K562 (cell line): ENCODE results near the gene SETDB1. TPM values are rescaled to one million over a fixed set of nuclear protein-coding genes. Genes with fewer than 3 reads are reported as not detected.

ENCODE experiments used
- ATAC-seq: fragments of 200-7000 bp; cut with Tn5 transposase; 3 replicates; pipeline ENCODE4 v1.9.1; 2020; ENCODE audit warnings: moderate library complexity
- BruUV-seq: library from RNA; stranded (reverse); fragments of 400-500 nt; replicated peaks from 2 replicates; lab custom pipeline; 2021; lab: Mats Ljungman, UMichigan
- CTCF ChIA-PET: fragments of 300-600 bp; formaldehyde crosslinking; extraction: SDS; loops from one replicate; lab custom pipeline; 2021; ENCODE audit warnings: low intra/inter-chr PET ratio; lab: Yijun Ruan, JAX
- POLR2A ChIA-PET: fragments of 300-600, 350-650 bp; sonication (Branson Sonifier 250); formaldehyde crosslinking; extraction: SDS; loops from one replicate; lab custom pipeline; 2021; ENCODE audit warnings: antibody characterized with exemption, inconsistent platforms; lab: Yijun Ruan, JAX
- DNase-seq, 4 experiments: peaks; one replicate each; pipeline versions ENCODE4 v3.0.0 to v3.0.0-alpha.2; 2011 to 2018; ENCODE audit warnings: low spot score in 3 of 4, mixed read lengths in 3 of 4; ENCODE audit errors: extremely low read depth in 1 of 4
- FAIRE-seq: peaks from 2 replicates; lab custom pipeline; 2011; peaks lifted over from hg19 to GRCh38; lab: Jason Lieb, UNC
- H2AFZ ChIP-seq: 2 replicates; pipeline ENCODE4 v1.6.0; 2011; ENCODE audit warnings: low read depth, low read length, control low read depth, inconsistent platforms
- H3K27ac ChIP-seq: fragments of 200-600 bp; 3 replicates; pipeline ENCODE4 v1.8.0; 2011; ENCODE audit warnings: low read depth, mild to moderate bottlenecking, control low read depth, inconsistent platforms, low read length, moderate library complexity, mixed read lengths; ENCODE audit errors: extremely low read depth
- H3K27me3 ChIP-seq, 2 experiments: fragments of 300-600 bp in 1 of 2; 2 replicates in 1 of 2; 3 replicates in 1 of 2; pipeline versions ENCODE4 v1.6.0 to v1.8.0; 2011; ENCODE audit warnings: inconsistent platforms in 2 of 2, low read length in 2 of 2, mild to moderate bottlenecking in 1 of 2, mixed read lengths in 1 of 2, moderate library complexity in 1 of 2; ENCODE audit not compliant: control insufficient read depth in 2 of 2, insufficient read depth in 2 of 2
- H3K36me3 ChIP-seq: fragments of 300-600 bp; 3 replicates; pipeline ENCODE4 v1.8.0; 2011; ENCODE audit warnings: mild to moderate bottlenecking, low read length, inconsistent platforms; ENCODE audit not compliant: control insufficient read depth, insufficient read depth
- H3K4me1 ChIP-seq, 2 experiments: fragments of 200-600 bp in 1 of 2; replicated peaks in 1 of 2; 2 replicates in 1 of 2; 3 replicates in 1 of 2; pipeline versions ENCODE4 v1.5.1 to v1.8.0; 2011; ENCODE audit warnings: inconsistent platforms in 2 of 2, low read length in 2 of 2, mild to moderate bottlenecking in 1 of 2, mixed read lengths in 1 of 2, moderate library complexity in 1 of 2; ENCODE audit not compliant: control insufficient read depth in 2 of 2, insufficient read depth in 2 of 2
- H3K4me2 ChIP-seq: 2 replicates; pipeline ENCODE4 v1.6.1; 2011; ENCODE audit warnings: low read length, control low read depth, inconsistent platforms, mixed read lengths; ENCODE audit not compliant: insufficient read depth
- H3K4me3 ChIP-seq: fragments of 200-600 bp; sonication (generic), shearing (Covaris generic); 2 replicates; pipeline ENCODE4 v1.5.1; 2016; ENCODE audit warnings: control low read depth, inconsistent platforms
- H3K79me2 ChIP-seq: fragments of 200-600 bp; 3 replicates; pipeline ENCODE4 v1.8.0; 2011; ENCODE audit warnings: low read length, inconsistent platforms; ENCODE audit not compliant: control insufficient read depth, insufficient read depth
- H3K9ac ChIP-seq, 2 experiments: 2 replicates each; pipeline versions ENCODE4 v1.6.0 to v1.6.1; 2011; ENCODE audit warnings: low read depth in 2 of 2, low read length in 2 of 2, control low read depth in 1 of 2, inconsistent platforms in 1 of 2, mild to moderate bottlenecking in 1 of 2, mixed read lengths in 1 of 2; ENCODE audit not compliant: insufficient read depth in 1 of 2
- H3K9me1 ChIP-seq: one replicate; pipeline ENCODE4 v1.6.0; 2011; ENCODE audit warnings: inconsistent platforms, mild to moderate bottlenecking, low read length, moderate library complexity; ENCODE audit not compliant: control insufficient read depth, insufficient read depth
- H3K9me3 ChIP-seq: replicated peaks from 2 replicates; pipeline ENCODE4 v1.5.1; 2011; ENCODE audit warnings: low read depth, low read length, inconsistent platforms; ENCODE audit not compliant: control insufficient read depth, insufficient read depth
- H4K20me1 ChIP-seq: replicated peaks from 2 replicates; pipeline ENCODE4 v1.6.1; 2011; ENCODE audit warnings: low read length, inconsistent platforms, mixed read lengths; ENCODE audit not compliant: control insufficient read depth, insufficient read depth
- CBFA2T2 ChIP-seq: fragments of 450-650 bp; conservative IDR thresholded peaks from 2 replicates; pipeline ENCODE4 v1.6.1; 2017; ENCODE audit warnings: mild to moderate bottlenecking
- HNRNPH1 ChIP-seq: fragments of 200-400 bp; formaldehyde crosslinking; optimal IDR thresholded peaks from 2 replicates; pipeline ENCODE3; 2017; ENCODE audit warnings: low read depth, mild to moderate bottlenecking, low read length, moderate library complexity
- KLF1 ChIP-seq: fragments of 450-650 bp; IDR thresholded peaks from 2 replicates; pipeline ENCODE4 v1.6.1; 2016; ENCODE audit warnings: missing genetic modification characterization, missing compliant biosample characterization
- SMAD1 ChIP-seq: fragments of 150-350 bp; IDR thresholded peaks from 2 replicates; pipeline ENCODE4 v1.6.1; 2014; ENCODE audit warnings: low read length, low read depth; ENCODE audit not compliant: partially characterized antibody
- ZHX1 ChIP-seq: fragments of 150-350 bp; conservative IDR thresholded peaks from 2 replicates; pipeline ENCODE4 v1.6.1; 2014; ENCODE audit warnings: low read length
- ZKSCAN1 ChIP-seq: fragments of 150-350 bp; IDR thresholded peaks from 2 replicates; pipeline ENCODE4 v1.6.1; 2016; ENCODE audit warnings: low read depth, low read length
- ZNF224 ChIP-seq: sonication (generic); formaldehyde crosslinking; IDR thresholded peaks from 2 replicates; pipeline ENCODE4 v1.8.0; 2022; ENCODE audit warnings: mild to moderate bottlenecking, missing genetic modification reagents
- WGBS: fragments of 100-300 bp; shearing (Covaris generic); methylation state at CpG from one replicate; pipeline ENCODE4 v1.1.6; 2016; ENCODE audit warnings: low coverage, mixed read lengths; ENCODE audit not compliant: insufficient coverage; ENCODE audit errors: missing lambda C conversion rate; 5-methylcytosine and 5-hydroxymethylcytosine counted together
- in situ Hi-C: fragments of 300-500 bp; cut with MboI; formaldehyde crosslinking; loops from 4 replicates; pipeline ENCODE4 v1.15.0; 2018; ENCODE audit warnings: inconsistent platforms, mixed read lengths
- intact Hi-C: fragments of 100-400 bp; cut with micrococcal nuclease; formaldehyde crosslinking; loops from 2 replicates; pipeline ENCODE4 v1.14.2; 2022
- polyA plus RNA-seq, 8 experiments: library from polyadenylated mRNA; depleted of rRNA in 4 of 8; stranded (reverse) in 5 of 8; unstranded in 3 of 8; fragments of >200 nt; fragmentation: Nextera tagmentation in 2 of 8; fragmentation: Illumina TruSeq in 1 of 8; extraction: Ambion mirVana in 2 of 8; extraction: Trizol in 1 of 8; gene quantifications; 2 replicates each; pipeline versions ENCODE4 v1.2.1 to v1.2.3, GENCODE V29; 2011 to 2014; ENCODE audit warnings: inconsistent platforms in 1 of 8, missing spikeins in 1 of 8
- total RNA-seq, 7 experiments: library from RNA; depleted of rRNA in 6 of 7; stranded (reverse); fragments of >200 nt in 6 of 7; fragmentation: Illumina TruSeq in 2 of 7; extraction: Trizol in 2 of 7; gene quantifications; 2 replicates each; pipeline versions ENCODE4 v1.2.1 to v1.2.3, GENCODE V29; 2011 to 2021; ENCODE audit warnings: low replicate concordance in 1 of 7

Gene SETDB1
- total and polyA plus RNA-seq, 9 of the 15 experiments (the other 6 are each of a cell fraction or from before 2014, with no cell fraction given) = 21.5 to 64.4 (median 42.0) TPM

- Histone ChIP-seq H3K36me3 (no peaks in the 10 kb centered on the region), H4K20me1 (no peaks in the 10 kb centered on the region), H3K4me1 (peaks cover 6 to 7% of the 10 kb centered on the region in 2 experiments; a peak in 3 of 5 replicates), H3K4me3 (no peak overlapping the region), H2AFZ (no peak overlapping the region), H3K4me2 (no peak overlapping the region), H3K9ac (no peak overlapping the region), H3K27ac (no peak overlapping the region), H3K79me2 (no peaks in the 10 kb centered on the region), H3K9me1 (peaks cover 2% of the 10 kb centered on the region), H3K9me3 (no peaks in the 10 kb centered on the region), H3K27me3 (no peaks in the 10 kb centered on the region)
- POLR2A ChIA-PET = interaction anchor here (0.8 to 2.2 kb wide), 2 partner anchors 14 to 409 kb away, joined by 3 to 6 read pairs; no protein-coding TSS in a partner anchor
- FAIRE-seq (no peak), DNase-seq (no peak), ATAC-seq (no peak)
- 53% methylated on average over 7 of the region's 7 CpGs for WGBS
- intact Hi-C loops = no loop called here
- no peak for TF ChIP-seq SMAD1
- TF ChIP-seq KLF1 (tag) = no peak
- TF ChIP-seq ZKSCAN1 = no peak
- CTCF ChIA-PET = no interaction called here
- in situ Hi-C loops = no loop called here
- no TSS peak for BruUV-seq
Measured at GRCh38 chr1:150987924-150988323, 61.8 kb downstream of the SETDB1 start.

GRCh38 chr1:150992626-150993025, 66.5 kb downstream of the SETDB1 start:
- no peak for FAIRE-seq
- Histone ChIP-seq H3K4me2 (no peak overlapping the region), H3K79me2 (no peaks in the 10 kb centered on the region), H3K4me3 (no peak overlapping the region)
- POLR2A ChIA-PET = interaction anchor here (1.2 kb wide), 1 partner anchor 14 kb away, joined by 3 read pairs; the partner anchor contains the start of gene MINDY1
- no peak for TF ChIP-seq CBFA2T2
- no peak for TF ChIP-seq ZNF224 (CRISPR knock-in tag)
- no peak for TF ChIP-seq HNRNPH1
- TF ChIP-seq ZHX1 = no peak
- TF ChIP-seq, all 486 proteins: peak for 0
- intact Hi-C loops (loop anchor here (10.0 kb wide), 1 partner anchor 158 kb away; no protein-coding TSS in a partner anchor), in situ Hi-C loops (loop anchor here (10.0 kb wide), 1 partner anchor 428 kb away; no protein-coding TSS in a partner anchor)
- no peak overlapping the region for H3K9ac ChIP-seq
- no peaks in the 10 kb centered on the region for H3K9me3 ChIP-seq
- DNase-seq = no peak
- BruUV-seq = no TSS peak
- H3K9me1 ChIP-seq = no peaks in the 10 kb centered on the region
- no peak overlapping the region for H2AFZ ChIP-seq
- H3K27ac ChIP-seq = no peak overlapping the region
- no peaks in the 10 kb centered on the region for H3K27me3 ChIP-seq
- H3K36me3 ChIP-seq = peaks cover 4% of the 10 kb centered on the region; the same call in 1 of the 3 replicates
- H3K4me1 ChIP-seq = peaks cover 10 to 12% of the 10 kb centered on the region in 2 experiments; a peak in 4 of 5 replicates
- WGBS = 72% methylated on average over 4 of the region's 4 CpGs
- CTCF ChIA-PET = interaction anchor here (1.4 kb wide), 1 partner anchor 431 kb away, joined by 3 read pairs; no protein-coding TSS in a partner anchor
- no peaks in the 10 kb centered on the region for H4K20me1 ChIP-seq
- no peak for ATAC-seq
